Esophagus squamous epithelium (tissue), 5 donors: ENCODE data around the gene CENPP. TPM values are rescaled to one million over a fixed set of nuclear protein-coding genes. Genes with fewer than 3 reads are reported as not detected.

Experiments
- DNase-seq: peaks from one replicate; lab custom pipeline; 2025; lab: John Stamatoyannopoulos, UW
- H3K27ac ChIP-seq, 4 donors: fragments of 200-600 bp; sonication (generic); one replicate each; pipeline ENCODE4 v1.5.1; 2016 to 2019; ENCODE audit warnings: mild to moderate bottlenecking in 1 of 4
- H3K27me3 ChIP-seq, 4 donors: fragments of 200-600 bp; sonication (generic); 1 replicate in 3 of 4; 2 replicates in 1 of 4; pipeline versions ENCODE4 v1.5.1 to v1.6.0; 2017 to 2021; ENCODE audit warnings: antibody characterized with exemption in 1 of 4
- H3K36me3 ChIP-seq, 3 donors: fragments of 200-600 bp; sonication (generic); one replicate each; pipeline ENCODE4 v1.5.1; 2016 to 2019
- H3K4me1 ChIP-seq, 3 donors: fragments of 200-600 bp; sonication (generic); one replicate each; pipeline ENCODE4 v1.5.1; 2017 to 2019
- H3K4me3 ChIP-seq, 4 donors: fragments of 200-600 bp; sonication (generic); 1 replicate in 3 of 4; 2 replicates in 1 of 4; pipeline ENCODE4 v1.5.1; 2016 to 2019; ENCODE audit warnings: mild to moderate bottlenecking in 2 of 4, moderate library complexity in 1 of 4
- H3K9me3 ChIP-seq, 3 donors: fragments of 200-600 bp; sonication (generic); one replicate each; pipeline ENCODE4 v1.5.1; 2016 to 2019
- CTCF ChIP-seq, 6 experiments: fragments of 450-650 bp in 4 of 6; fragments of 200-600 bp in 2 of 6; sonication (generic) in 2 of 6; IDR thresholded peaks; one replicate each; pipeline ENCODE4 v1.5.1; 2016 to 2019; ENCODE audit warnings: antibody characterized with exemption in 6 of 6, mild to moderate bottlenecking in 4 of 6, moderate library complexity in 4 of 6
- POLR2A ChIP-seq, 4 donors: fragments of 450-650 bp; IDR thresholded peaks; one replicate each; pipeline ENCODE4 v1.6.1; 2017; ENCODE audit warnings: antibody characterized with exemption in 4 of 4, mild to moderate bottlenecking in 4 of 4, moderate library complexity in 3 of 4
- WGBS, 2 donors: methylation state at CpG; one replicate each; pipeline ENCODE4 v1.1.5; 2018; 5-methylcytosine and 5-hydroxymethylcytosine counted together
- intact Hi-C: fragments of 100-400 bp; cut with DNase I; formaldehyde crosslinking; loops from one replicate; pipeline ENCODE4 v1.15.0; 2022
- total RNA-seq, 4 donors: library from RNA; depleted of rRNA; stranded (reverse); fragments of >200 nt; gene quantifications; one replicate each; pipeline ENCODE4 v1.1.0, GENCODE V29; 2016
- donor health status: DM: yes; HTN: yes; CAD: no.

Gene CENPP
- total RNA-seq, 4 donors from 2014 or later, result 6.0 to 10.7 (median 7.5) TPM

- H3K4me3 ChIP-seq, result no peak overlapping the region
- H3K36me3 ChIP-seq, result peaks cover 6 to 60% (median 9%) of the 10 kb centered on the region in 3 donors
- no peaks in the 10 kb centered on the region for H3K9me3 ChIP-seq
- no peak for TF ChIP-seq CTCF (IDR thresholded peaks at IDR 0.05)
- TF ChIP-seq POLR2A (IDR thresholded peaks at IDR 0.05), result no peak
- WGBS, 2 donors, result 70 to 71% methylated on average over 7 to 12 of the region's 13 CpGs
- H3K27me3 ChIP-seq, result no peaks in the 10 kb centered on the region
- peaks cover 33 to 96% (median 38%) of the 10 kb centered on the region in 3 donors for H3K4me1 ChIP-seq
- H3K27ac ChIP-seq, result peak overlapping the region in 3 of 4 donors; percentile 39 to 99 (median 97)
- DNase-seq, result no peak
- intact Hi-C loops, result no loop called here
Measured at GRCh38 chr9:92664394-92665152, 338.8 kb downstream of the CENPP start.

GRCh38 chr9:92665836-92666235 is 340.1 kb downstream of the CENPP start:
- DNase-seq, result no peak
- WGBS, 2 donors, result 69 to 73% methylated on average over 3 of the region's 3 CpGs

GRCh38 chr9:92666236-92666635 is 340.5 kb downstream of the CENPP start:
- peak overlapping the region; percentile 54 to 99 (median 98) for H3K27ac ChIP-seq
- H3K27me3 ChIP-seq, result no peaks in the 10 kb centered on the region
- peaks cover 6 to 57% (median 9%) of the 10 kb centered on the region in 3 donors for H3K36me3 ChIP-seq
- no peaks in the 10 kb centered on the region for H3K9me3 ChIP-seq
- TF ChIP-seq POLR2A (IDR thresholded peaks at IDR 0.05) (no peak), CTCF (IDR thresholded peaks at IDR 0.05) (no peak)
- 75 to 88% methylated on average over 1 to 6 of the region's 6 CpGs for WGBS, 2 donors
- peaks cover 34 to 86% (median 39%) of the 10 kb centered on the region in 3 donors for H3K4me1 ChIP-seq
- H3K4me3 ChIP-seq, result no peak overlapping the region
- no peak for DNase-seq
- intact Hi-C loops, result no loop called here

More at GRCh38 chr9:92665836-92666235, 340.1 kb downstream of the CENPP start:
- H3K4me1 ChIP-seq, result peaks cover 33 to 86% (median 40%) of the 10 kb centered on the region in 3 donors
- intact Hi-C loops, result no loop called here
- no peaks in the 10 kb centered on the region for H3K27me3 ChIP-seq
- H3K4me3 ChIP-seq, result no peak overlapping the region
- peaks cover 6 to 60% (median 9%) of the 10 kb centered on the region in 3 donors for H3K36me3 ChIP-seq
- no peaks in the 10 kb centered on the region for H3K9me3 ChIP-seq
- no peak for TF ChIP-seq CTCF (IDR thresholded peaks at IDR 0.05)
- H3K27ac ChIP-seq, result peak overlapping the region; percentile 54 to 99 (median 98)

- peaks cover 37 to 86% (median 40%) of the 10 kb centered on the region in 3 donors for H3K4me1 ChIP-seq
Measured at GRCh38 chr9:92666912-92667532, 341.3 kb downstream of the CENPP start.

More at GRCh38 chr9:92666912-92667532, 341.3 kb downstream of the CENPP start:
- peak overlapping the region; percentile 54 to 99 (median 98) for H3K27ac ChIP-seq
- no peaks in the 10 kb centered on the region for H3K27me3 ChIP-seq
- H3K4me3 ChIP-seq, result no peak overlapping the region
- no peaks in the 10 kb centered on the region for H3K9me3 ChIP-seq
- intact Hi-C loops, result no loop called here
- WGBS, 2 donors, result 64 to 83% methylated on average over 3 to 5 of the region's 8 CpGs
- no peak for TF ChIP-seq CTCF (IDR thresholded peaks at IDR 0.05)
- TF ChIP-seq POLR2A (IDR thresholded peaks at IDR 0.05), result no peak
- no peak for DNase-seq
- peaks cover 6 to 50% (median 9%) of the 10 kb centered on the region in 3 donors for H3K36me3 ChIP-seq
